ENCODE measurements around the gene AMBN.

The AMBN gene

GRCh38 chr4:70619778-70620177 is 27.7 kb downstream of the AMBN start:
- Histone ChIP-seq H2BK12ac (ENCODE audit: low read length) (no peak overlapping the region), H2BK5ac (ENCODE audit: low read depth, low read length, poor library complexity) (no peak overlapping the region), H3K4me2 (ENCODE audit: low read length) (no peak overlapping the region), H2BK120ac (ENCODE audit: insufficient read depth, low read length, poor library complexity) (no peak overlapping the region), H3K4me3 (ENCODE audit: low read depth, low read length) (no peak overlapping the region), H3K36me3 (ENCODE audit: control insufficient read depth in 1 of 2, insufficient read depth in 2 of 2, low read length in 2 of 2) (no peaks in the 10 kb centered on the region), H4K12ac (ENCODE audit: low read depth, low read length) (no peak overlapping the region), H3K27me3 (ENCODE audit: insufficient read depth, low read length) (no peaks in the 10 kb centered on the region), H3K9me3 (ENCODE audit: insufficient read depth, low read depth, low read length) (no peaks in the 10 kb centered on the region), H3K79me1 (ENCODE audit: low read length) (no peaks in the 10 kb centered on the region), H3K18ac (ENCODE audit: low read length) (no peak overlapping the region), H3K4me1 (ENCODE audit: control insufficient read depth in 1 of 2, insufficient read depth in 2 of 2, low read length in 2 of 2) (no peaks in the 10 kb centered on the region), H4K8ac (ENCODE audit: low read depth, low read length) (no peak overlapping the region), H2AK5ac (ENCODE audit: low read length) (no peak overlapping the region), H3K4ac (ENCODE audit: low read depth, low read length) (no peak overlapping the region), H4K91ac (ENCODE audit: low read depth, low read length) (no peak overlapping the region), H3K27ac (ENCODE audit: low read depth, low read length) (no peak overlapping the region), H3K23ac (ENCODE audit: low read length) (no peak overlapping the region), H3K14ac (ENCODE audit: low read length) (no peak overlapping the region), H2AFZ (ENCODE audit: insufficient read depth, low read length, poor library complexity) (no peak overlapping the region), H3K9ac (ENCODE audit: low read length) (no peak overlapping the region), H3K79me2 (ENCODE audit: control insufficient read depth, insufficient read depth, low read length, poor library complexity) (no peaks in the 10 kb centered on the region)
- WGBS (ENCODE audit: extremely low coverage, insufficient coverage, insufficient read length): no CpG with 5 or more reads among the region's 2 CpGs
- no peak for DNase-seq

GRCh38 chr4:70623323-70623722 is 31.3 kb downstream of the AMBN start:
- Histone ChIP-seq H3K14ac (ENCODE audit: low read length) (no peak overlapping the region), H3K4me1 (ENCODE audit: control insufficient read depth in 1 of 2, insufficient read depth in 2 of 2, low read length in 2 of 2) (no peaks in the 10 kb centered on the region), H3K27me3 (ENCODE audit: insufficient read depth, low read length) (no peaks in the 10 kb centered on the region), H3K4me3 (ENCODE audit: low read depth, low read length) (no peak overlapping the region), H3K18ac (ENCODE audit: low read length) (no peak overlapping the region), H4K12ac (ENCODE audit: low read depth, low read length) (no peak overlapping the region), H2AK5ac (ENCODE audit: low read length) (no peak overlapping the region), H2BK12ac (ENCODE audit: low read length) (no peak overlapping the region), H3K79me2 (ENCODE audit: control insufficient read depth, insufficient read depth, low read length, poor library complexity) (no peaks in the 10 kb centered on the region), H4K91ac (ENCODE audit: low read depth, low read length) (no peak overlapping the region), H3K9me3 (ENCODE audit: insufficient read depth, low read depth, low read length) (no peaks in the 10 kb centered on the region), H2BK5ac (ENCODE audit: low read depth, low read length, poor library complexity) (no peak overlapping the region), H2BK120ac (ENCODE audit: insufficient read depth, low read length, poor library complexity) (no peak overlapping the region), H4K8ac (ENCODE audit: low read depth, low read length) (no peak overlapping the region), H3K4ac (ENCODE audit: low read depth, low read length) (no peak overlapping the region), H3K9ac (ENCODE audit: low read length) (no peak overlapping the region), H3K4me2 (ENCODE audit: low read length) (no peak overlapping the region), H3K23ac (ENCODE audit: low read length) (no peak overlapping the region), H3K79me1 (ENCODE audit: low read length) (no peaks in the 10 kb centered on the region), H3K36me3 (ENCODE audit: control insufficient read depth in 1 of 2, insufficient read depth in 2 of 2, low read length in 2 of 2) (no peaks in the 10 kb centered on the region), H2AFZ (ENCODE audit: insufficient read depth, low read length, poor library complexity) (no peak overlapping the region), H3K27ac (ENCODE audit: low read depth, low read length) (no peak overlapping the region)
- no peak for DNase-seq
- no CpG with 5 or more reads among the region's 3 CpGs for WGBS (ENCODE audit: extremely low coverage, insufficient coverage, insufficient read length)

- Histone ChIP-seq H3K23ac (ENCODE audit: low read length) (no peak overlapping the region), H2AFZ (ENCODE audit: insufficient read depth, low read length, poor library complexity) (no peak overlapping the region), H2BK120ac (ENCODE audit: insufficient read depth, low read length, poor library complexity) (no peak overlapping the region), H3K18ac (ENCODE audit: low read length) (no peak overlapping the region), H3K4me1 (ENCODE audit: control insufficient read depth in 1 of 2, insufficient read depth in 2 of 2, low read length in 2 of 2) (no peaks in the 10 kb centered on the region), H2BK12ac (ENCODE audit: low read length) (no peak overlapping the region), H3K27me3 (ENCODE audit: insufficient read depth, low read length) (no peaks in the 10 kb centered on the region), H4K8ac (ENCODE audit: low read depth, low read length) (no peak overlapping the region), H3K9me3 (ENCODE audit: insufficient read depth, low read depth, low read length) (no peaks in the 10 kb centered on the region), H3K36me3 (ENCODE audit: control insufficient read depth in 1 of 2, insufficient read depth in 2 of 2, low read length in 2 of 2) (no peaks in the 10 kb centered on the region), H3K4me2 (ENCODE audit: low read length) (no peak overlapping the region), H3K4ac (ENCODE audit: low read depth, low read length) (no peak overlapping the region), H3K79me1 (ENCODE audit: low read length) (no peaks in the 10 kb centered on the region), H3K14ac (ENCODE audit: low read length) (no peak overlapping the region), H3K9ac (ENCODE audit: low read length) (no peak overlapping the region), H4K12ac (ENCODE audit: low read depth, low read length) (no peak overlapping the region), H4K91ac (ENCODE audit: low read depth, low read length) (no peak overlapping the region), H2BK5ac (ENCODE audit: low read depth, low read length, poor library complexity) (no peak overlapping the region), H3K79me2 (ENCODE audit: control insufficient read depth, insufficient read depth, low read length, poor library complexity) (no peaks in the 10 kb centered on the region), H2AK5ac (ENCODE audit: low read length) (no peak overlapping the region), H3K4me3 (ENCODE audit: low read depth, low read length) (no peak overlapping the region), H3K27ac (ENCODE audit: low read depth, low read length) (no peak overlapping the region)
- no peak for DNase-seq
- WGBS (ENCODE audit: extremely low coverage, insufficient coverage, insufficient read length): no CpG with 5 or more reads among the region's 1 CpG
Measured at GRCh38 chr4:70624226-70624793, 32.3 kb downstream of the AMBN start.

- H3K14ac ChIP-seq (ENCODE audit: low read length): no peak overlapping the region
- H3K27me3 ChIP-seq (ENCODE audit: insufficient read depth, low read length): no peaks in the 10 kb centered on the region
- no peak overlapping the region for H3K9ac ChIP-seq (ENCODE audit: low read length)
- no peak overlapping the region for H3K27ac ChIP-seq (ENCODE audit: low read depth, low read length)
- no peak overlapping the region for H2AFZ ChIP-seq (ENCODE audit: insufficient read depth, low read length, poor library complexity)
- no peak overlapping the region for H2BK5ac ChIP-seq (ENCODE audit: low read depth, low read length, poor library complexity)
- no peak overlapping the region for H4K8ac ChIP-seq (ENCODE audit: low read depth, low read length)
- no peak overlapping the region for H3K18ac ChIP-seq (ENCODE audit: low read length)
- no peak overlapping the region for H3K4me2 ChIP-seq (ENCODE audit: low read length)
- H3K79me2 ChIP-seq (ENCODE audit: control insufficient read depth, insufficient read depth, low read length, poor library complexity): no peaks in the 10 kb centered on the region
- no peaks in the 10 kb centered on the region for H3K36me3 ChIP-seq (ENCODE audit: control insufficient read depth in 1 of 2, insufficient read depth in 2 of 2, low read length in 2 of 2)
- H3K4me1 ChIP-seq (ENCODE audit: control insufficient read depth in 1 of 2, insufficient read depth in 2 of 2, low read length in 2 of 2): no peaks in the 10 kb centered on the region
- no peak overlapping the region for H2BK120ac ChIP-seq (ENCODE audit: insufficient read depth, low read length, poor library complexity)
- no peak overlapping the region for H3K4me3 ChIP-seq (ENCODE audit: low read depth, low read length)
- no peaks in the 10 kb centered on the region for H3K9me3 ChIP-seq (ENCODE audit: insufficient read depth, low read depth, low read length)
- WGBS (ENCODE audit: extremely low coverage, insufficient coverage, insufficient read length): no CpG with 5 or more reads among the region's 1 CpG
- H4K12ac ChIP-seq (ENCODE audit: low read depth, low read length): no peak overlapping the region
- H3K23ac ChIP-seq (ENCODE audit: low read length): no peak overlapping the region
- no peak overlapping the region for H2AK5ac ChIP-seq (ENCODE audit: low read length)
- DNase-seq: no peak
- no peak overlapping the region for H3K4ac ChIP-seq (ENCODE audit: low read depth, low read length)
- H4K91ac ChIP-seq (ENCODE audit: low read depth, low read length): no peak overlapping the region
- no peak overlapping the region for H2BK12ac ChIP-seq (ENCODE audit: low read length)
- no peaks in the 10 kb centered on the region for H3K79me1 ChIP-seq (ENCODE audit: low read length)
Measured at GRCh38 chr4:70627620-70628019, 35.6 kb downstream of the AMBN start.
